HepG2 (cell line): Measurements from ENCODE around the gene MADD. TPM values are rescaled to one million over a fixed set of nuclear protein-coding genes. Genes with fewer than 3 reads are reported as not detected.
A peak's percentile ranks its signal among the peaks of the same experiment; 100 is the strongest.

Source experiments
- ATAC-seq: fragments of 200-7000 bp; cut with Tn5 transposase; 3 replicates; pipeline ENCODE4 v1.9.1; 2020; ENCODE audit warnings: mild to moderate bottlenecking, moderate library complexity
- BruUV-seq: library from RNA; stranded (reverse); fragments of 400-500 nt; replicated peaks from 2 replicates; lab custom pipeline; 2021; lab: Mats Ljungman, UMichigan
- CTCF ChIA-PET: fragments of 300-600 bp; formaldehyde crosslinking; extraction: SDS; loops from one replicate; lab custom pipeline; 2021; ENCODE audit warnings: low total read pairs, inconsistent platforms, low intra/inter-chr PET ratio; lab: Yijun Ruan, JAX
- POLR2A ChIA-PET: fragments of 350-600 bp; sonication (Branson Sonifier 250); formaldehyde crosslinking; loops from one replicate; lab custom pipeline; 2020; ENCODE audit warnings: antibody characterized with exemption, inconsistent platforms; lab: Yijun Ruan, JAX
- DNase-seq: peaks from one replicate; pipeline ENCODE4 v3.0.0-alpha.2; 2015; ENCODE audit warnings: low spot score
- FAIRE-seq: peaks from 3 replicates; lab custom pipeline; 2011; peaks lifted over from hg19 to GRCh38; lab: Jason Lieb, UNC
- H2AFZ ChIP-seq: one replicate; pipeline ENCODE4 v1.6.1; 2011; ENCODE audit warnings: low read length, inconsistent platforms
- H3K27ac ChIP-seq: fragments of 300-600 bp; 3 replicates; pipeline ENCODE4 v1.8.0; 2011; ENCODE audit warnings: mixed run types, mild to moderate bottlenecking, mixed read lengths, low read length, inconsistent platforms; ENCODE audit not compliant: insufficient read depth; ENCODE audit errors: extremely low read length
- H3K27me3 ChIP-seq, 2 experiments: fragments of 200-600 bp in 1 of 2; 2 replicates in 1 of 2; 3 replicates in 1 of 2; pipeline versions ENCODE4 v1.6.0 to v1.8.0; 2011; ENCODE audit warnings: low read length in 2 of 2, mild to moderate bottlenecking in 2 of 2, moderate library complexity in 2 of 2, inconsistent platforms in 1 of 2; ENCODE audit not compliant: insufficient read depth in 2 of 2, control insufficient read depth in 1 of 2
- H3K36me3 ChIP-seq, 2 experiments: fragments of 200-600 bp in 1 of 2; replicated peaks in 1 of 2; 2 replicates in 1 of 2; 3 replicates in 1 of 2; pipeline versions ENCODE4 v1.5.1 to v1.8.0; 2011; ENCODE audit warnings: low read length in 2 of 2, inconsistent platforms in 1 of 2; ENCODE audit not compliant: insufficient read depth in 2 of 2, control insufficient read depth in 1 of 2
- H3K4me1 ChIP-seq: 2 replicates; pipeline ENCODE4 v1.5.1; 2012; ENCODE audit warnings: low read length, inconsistent platforms; ENCODE audit not compliant: insufficient read depth
- H3K4me2 ChIP-seq: 2 replicates; pipeline ENCODE4 v1.6.0; 2011; ENCODE audit warnings: low read depth, low read length, inconsistent platforms
- H3K4me3 ChIP-seq, 3 experiments: fragments of 200-600 bp in 1 of 3; sonication (generic), shearing (Covaris generic) in 1 of 3; replicated peaks in 1 of 3; 2 replicates each; pipeline ENCODE4 v1.5.1; 2011 to 2016; ENCODE audit warnings: low read length in 3 of 3, inconsistent platforms in 2 of 3, low read depth in 2 of 3, mild to moderate bottlenecking in 2 of 3, control low read depth in 1 of 3, mixed read lengths in 1 of 3; ENCODE audit not compliant: insufficient read depth in 1 of 3
- H3K79me2 ChIP-seq: one replicate; pipeline ENCODE4 v1.6.1; 2011; ENCODE audit warnings: low read length, inconsistent platforms; ENCODE audit not compliant: insufficient read depth
- H3K9ac ChIP-seq: 2 replicates; pipeline ENCODE4 v1.6.0; 2011; ENCODE audit warnings: mild to moderate bottlenecking, low read depth, low read length, inconsistent platforms; ENCODE audit not compliant: insufficient read depth
- H3K9me3 ChIP-seq: 2 replicates; pipeline ENCODE4 v1.5.1; 2012; ENCODE audit warnings: mild to moderate bottlenecking, low read length
- H4K20me1 ChIP-seq: 2 replicates; pipeline ENCODE4 v1.6.0; 2011; ENCODE audit warnings: inconsistent platforms, mild to moderate bottlenecking, low read length, moderate library complexity; ENCODE audit not compliant: insufficient read depth
- ARID4A ChIP-seq: sonication (generic); formaldehyde crosslinking; IDR thresholded peaks from 2 replicates; pipeline ENCODE4 v1.5.0; 2020; ENCODE audit warnings: mild to moderate bottlenecking, missing genetic modification reagents, borderline replicate concordance
- ARNT ChIP-seq: fragments of 450-650 bp; IDR thresholded peaks from 2 replicates; pipeline ENCODE4 v1.6.1; 2017
- CHCHD3 ChIP-seq: sonication (generic); formaldehyde crosslinking; IDR thresholded peaks from 2 replicates; pipeline ENCODE4 v1.8.0; 2022; ENCODE audit warnings: mild to moderate bottlenecking, missing genetic modification reagents, moderate library complexity
- FOXO1 ChIP-seq: sonication (generic); formaldehyde crosslinking; IDR thresholded peaks from 2 replicates; pipeline ENCODE4 v1.4.0; 2020; ENCODE audit warnings: missing genetic modification reagents
- GRHL1 ChIP-seq: sonication (generic); formaldehyde crosslinking; conservative IDR thresholded peaks from 2 replicates; pipeline ENCODE4 v1.8.0; 2022; ENCODE audit warnings: missing genetic modification reagents
- JARID2 ChIP-seq: sonication (generic); formaldehyde crosslinking; IDR thresholded peaks from 2 replicates; pipeline ENCODE4 v1.8.1; 2023; ENCODE audit warnings: missing genetic modification reagents, inconsistent platforms; ENCODE audit not compliant: insufficient replicate concordance
- MBNL3 ChIP-seq: fragments of 250-450 bp; sonication (Bioruptor Pico); conservative IDR thresholded peaks from 2 replicates; pipeline ENCODE4 v1.8.0; 2022; ENCODE audit warnings: mild to moderate bottlenecking, inconsistent platforms
- MYC ChIP-seq: sonication (generic); formaldehyde crosslinking; IDR thresholded peaks from 2 replicates; pipeline ENCODE4 v1.9.0; 2021; ENCODE audit warnings: missing genetic modification reagents, borderline replicate concordance
- RCOR2 ChIP-seq: IDR thresholded peaks from 2 replicates; pipeline ENCODE4 v1.6.1; 2016; ENCODE audit warnings: missing biosample characterization, missing genetic modification reagents
- SP4 ChIP-seq: sonication (generic); formaldehyde crosslinking; IDR thresholded peaks from 2 replicates; pipeline ENCODE4 v1.8.1; 2023; ENCODE audit warnings: mild to moderate bottlenecking, missing genetic modification reagents
- ZKSCAN1 ChIP-seq: fragments of 150-350 bp; IDR thresholded peaks from 2 replicates; pipeline ENCODE4 v1.6.1; 2014; ENCODE audit warnings: low read length
- ZMYM4 ChIP-seq: sonication (generic); formaldehyde crosslinking; IDR thresholded peaks from 2 replicates; pipeline ENCODE4 v1.8.1; 2023; ENCODE audit warnings: mild to moderate bottlenecking, missing genetic modification reagents
- ZNF343 ChIP-seq: sonication (generic); formaldehyde crosslinking; IDR thresholded peaks from 2 replicates; pipeline ENCODE4 v1.4.0; 2020; ENCODE audit warnings: mild to moderate bottlenecking, missing genetic modification reagents
- ZNF446 ChIP-seq: sonication (generic); formaldehyde crosslinking; IDR thresholded peaks from 2 replicates; pipeline ENCODE4 v1.5.0; 2020; ENCODE audit warnings: mild to moderate bottlenecking, missing genetic modification reagents
- ZNF562 ChIP-seq: sonication (generic); formaldehyde crosslinking; IDR thresholded peaks from 2 replicates; pipeline ENCODE4 v1.8.0; 2022; ENCODE audit warnings: missing genetic modification reagents, borderline replicate concordance
- ZNF589 ChIP-seq: sonication (generic); formaldehyde crosslinking; conservative IDR thresholded peaks from 2 replicates; pipeline ENCODE4 v1.8.0; 2022; ENCODE audit warnings: mild to moderate bottlenecking, moderate library complexity, missing genetic modification reagents
- ZNF597 ChIP-seq: sonication (generic); formaldehyde crosslinking; IDR thresholded peaks from 2 replicates; pipeline ENCODE4 v1.5.0; 2020; ENCODE audit warnings: missing genetic modification reagents
- WGBS: methylation state at CpG from one replicate; pipeline ENCODE4 v1.1.6; 2017; ENCODE audit warnings: low lambda C conversion rate; 5-methylcytosine and 5-hydroxymethylcytosine counted together
- in situ Hi-C: cut with HindIII; loops from 2 replicates; pipeline ENCODE4 v1.10.0; 2017; ENCODE audit warnings: low pct_unique_long_range_greater_than_20kb; ENCODE audit not compliant: extremely low pct_ligation_motif_present
- intact Hi-C: fragments of 100-400 bp; cut with micrococcal nuclease; formaldehyde crosslinking; loops from one replicate; pipeline ENCODE4 v1.10.0; 2022; ENCODE audit not compliant: unreplicated experiment
- polyA plus RNA-seq, 8 experiments: library from polyadenylated mRNA; depleted of rRNA in 3 of 8; stranded (reverse) in 7 of 8; unstranded in 1 of 8; fragments of >200 nt; fragmentation: Illumina TruSeq in 4 of 8; extraction: Trizol in 4 of 8; gene quantifications; 2 replicates each; pipeline versions ENCODE4 v1.2.1 to v1.2.3, GENCODE V29; 2011 to 2016; ENCODE audit warnings: low read depth in 4 of 8, missing spikeins in 1 of 8, mixed read lengths in 1 of 8; ENCODE audit not compliant: insufficient read depth in 1 of 8
- total RNA-seq, 5 experiments: library from RNA; depleted of rRNA; stranded (reverse); fragments of >200 nt; fragmentation: Illumina TruSeq; extraction: Trizol; gene quantifications; 2 replicates each; pipeline ENCODE4 v1.2.3, GENCODE V29; 2016; ENCODE audit warnings: low read depth in 1 of 5

Gene MADD
- total and polyA plus RNA-seq, 2 of the 13 experiments (the other 11 are each of a cell fraction or from before 2014, with no cell fraction given): 18.0 to 29.2 TPM

- WGBS: 0% methylated on average over 13 of the region's 15 CpGs
- Histone ChIP-seq H4K20me1 (no peaks in the 10 kb centered on the region), H3K4me3 (peak within 1 kb of the TSS; percentile 57 to 72 (median 65)), H3K9me3 (no peaks in the 10 kb centered on the region), H3K36me3 (peaks cover 1 to 2% of the 10 kb centered on the region in 2 experiments; a peak in 2 of 5 replicates), H3K27me3 (no peaks in the 10 kb centered on the region), H3K4me1 (peaks cover 68% of the 10 kb centered on the region), H3K9ac (peak within 1 kb of the TSS; percentile 64), H2AFZ (no peak within 1 kb of the TSS), H3K4me2 (peak within 1 kb of the TSS; percentile 89), H3K79me2 (peaks cover 17% of the 10 kb centered on the region), H3K27ac (peak within 1 kb of the TSS; percentile 74)
- CTCF ChIA-PET: interaction anchor here (1.2 to 4.3 kb wide), 3 partner anchors 11 to 97 kb away, joined by 4 to 27 read pairs (median 20); partner anchors contain the start of gene ARFGAP2
- DNase-seq: peak; percentile 77
- POLR2A ChIA-PET: interaction anchor here (0.7 to 4.3 kb wide), 20 partner anchors 9 to 180 kb away, joined by 3 to 106 read pairs (median 6); partner anchors contain the start of genes ACP2, ARFGAP2, DDB2 and MADD
- no TSS peak for BruUV-seq
- intact Hi-C loops (loop anchor here (2.0 kb wide), 1 partner anchor 97 kb away; no protein-coding TSS in a partner anchor), in situ Hi-C loops (no loop called here)
- FAIRE-seq: peak; percentile 67
- peak; percentile 61 for ATAC-seq
- no peak for TF ChIP-seq RCOR2 (CRISPR knock-in tag)
- no peak for TF ChIP-seq GRHL1 (CRISPR knock-in tag)
- TF ChIP-seq SP4 (CRISPR knock-in tag): 0 out of 2 replicates have a peak, but pooled peaks have one; percentile 26
- no peak for TF ChIP-seq ZKSCAN1
- no peak for TF ChIP-seq ZNF597 (CRISPR knock-in tag)
- TF ChIP-seq CHCHD3 (CRISPR knock-in tag): no peak
- TF ChIP-seq ZNF343 (CRISPR knock-in tag): no peak
- TF ChIP-seq ZMYM4 (CRISPR knock-in tag): peak; percentile 78; the same call in 1 of the 2 replicates
- peak; percentile 91 for TF ChIP-seq MYC (CRISPR knock-in tag)
- 0 out of 2 replicates have a peak, but pooled peaks have one; percentile 25 for TF ChIP-seq ZNF589 (CRISPR knock-in tag)
- no peak for TF ChIP-seq FOXO1 (CRISPR knock-in tag)
- TF ChIP-seq MBNL3: no peak
- TF ChIP-seq ZNF446: no peak
- no peak for TF ChIP-seq ZNF562 (CRISPR knock-in tag)
- no peak for TF ChIP-seq ARNT
- peak; percentile 78; the same call in 1 of the 2 replicates for TF ChIP-seq ARID4A (CRISPR knock-in tag)
- TF ChIP-seq JARID2: no peak
Measured at GRCh38 chr11:47257517-47258316, 12.2 kb upstream of the MADD start, which contains the start of gene NR1H3. Gene NR1H3 (plus strand): TSS chr11:47257996. CDS start chr11:47259217, 1,221 bp downstream.
